PFSK-1 (cell line): ENCODE measurements around the gene GPC3.

Experiments
- FOXP2 ChIP-seq: optimal IDR thresholded peaks from 2 replicates; pipeline ENCODE3; 2011; ENCODE audit warnings: borderline replicate concordance, control low read depth, inconsistent platforms; ENCODE audit not compliant: insufficient read depth; ENCODE audit errors: extremely low read length, extremely low read depth
- POLR2AphosphoS5 ChIP-seq: IDR thresholded peaks from 2 replicates; pipeline ENCODE4 v1.6.1; 2012; ENCODE audit warnings: low read depth, mild to moderate bottlenecking, control low read depth, low read length, moderate library complexity
- SIN3A ChIP-seq: IDR thresholded peaks from 2 replicates; pipeline ENCODE4 v1.6.1; 2012; ENCODE audit warnings: mild to moderate bottlenecking, low read length, moderate library complexity, borderline replicate concordance; ENCODE audit not compliant: insufficient read depth
- TAF1 ChIP-seq: IDR thresholded peaks from 2 replicates; pipeline ENCODE4 v1.6.1; 2012; ENCODE audit warnings: low read length, control low read depth, borderline replicate concordance; ENCODE audit not compliant: insufficient read depth

GRCh38 chrX:133568109-133568508 lies 417.3 kb downstream of the GPC3 start:
- TF ChIP-seq POLR2AphosphoS5 (no peak), TAF1 (no peak), FOXP2 (no peak), SIN3A (no peak)
